GM18517 (cell line): ENCODE measurements around the gene MCRS1.

Experiments
- ATAC-seq: cut with Tn5 transposase; IDR thresholded peaks from one replicate; pipeline ENCODE4 v1.9.1; 2021; ENCODE audit warnings: mild to moderate bottlenecking, moderate library complexity; ENCODE audit not compliant: unreplicated experiment

Gene MCRS1

DNA sequence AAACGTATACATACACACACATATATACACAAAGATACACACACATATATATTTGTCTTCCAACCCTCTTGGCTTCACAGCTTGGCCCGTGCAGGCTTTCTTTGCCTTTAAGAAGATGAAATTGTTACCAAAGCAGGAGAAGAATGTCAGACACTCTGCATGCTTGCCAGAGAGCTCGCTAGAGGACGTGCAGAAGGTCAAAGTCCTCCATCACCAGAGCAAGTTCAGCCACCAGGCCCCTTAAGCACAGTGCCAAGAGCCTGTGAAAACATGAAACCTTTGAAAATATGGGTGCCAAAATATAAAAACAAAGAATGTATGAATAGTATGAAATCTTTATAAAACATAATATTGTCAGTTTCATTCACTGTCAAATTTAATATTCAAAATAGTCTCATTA is 14.9 kb upstream of the MCRS1 start:
- ATAC-seq = no peak

DNA sequence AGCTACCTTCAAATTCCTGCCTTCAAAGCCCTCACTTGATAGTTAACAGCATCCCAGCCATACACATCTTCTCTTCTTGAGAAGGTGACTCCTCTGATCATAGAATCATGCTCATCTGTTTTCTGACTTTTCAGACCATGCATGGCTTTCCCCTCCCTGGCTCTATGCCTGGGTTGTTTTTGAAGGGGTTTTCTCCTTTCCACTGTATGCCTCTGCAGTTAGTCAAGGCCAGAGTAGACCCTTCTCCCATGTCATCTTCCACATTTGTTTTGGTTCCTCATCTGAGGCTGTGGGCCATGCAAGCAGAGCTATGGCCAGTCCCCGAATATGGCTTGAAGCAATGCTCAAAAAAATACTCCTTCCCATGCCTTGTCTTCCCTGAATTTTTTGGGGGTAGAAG is 14.3 kb upstream of the MCRS1 start:
- ATAC-seq = no peak

DNA sequence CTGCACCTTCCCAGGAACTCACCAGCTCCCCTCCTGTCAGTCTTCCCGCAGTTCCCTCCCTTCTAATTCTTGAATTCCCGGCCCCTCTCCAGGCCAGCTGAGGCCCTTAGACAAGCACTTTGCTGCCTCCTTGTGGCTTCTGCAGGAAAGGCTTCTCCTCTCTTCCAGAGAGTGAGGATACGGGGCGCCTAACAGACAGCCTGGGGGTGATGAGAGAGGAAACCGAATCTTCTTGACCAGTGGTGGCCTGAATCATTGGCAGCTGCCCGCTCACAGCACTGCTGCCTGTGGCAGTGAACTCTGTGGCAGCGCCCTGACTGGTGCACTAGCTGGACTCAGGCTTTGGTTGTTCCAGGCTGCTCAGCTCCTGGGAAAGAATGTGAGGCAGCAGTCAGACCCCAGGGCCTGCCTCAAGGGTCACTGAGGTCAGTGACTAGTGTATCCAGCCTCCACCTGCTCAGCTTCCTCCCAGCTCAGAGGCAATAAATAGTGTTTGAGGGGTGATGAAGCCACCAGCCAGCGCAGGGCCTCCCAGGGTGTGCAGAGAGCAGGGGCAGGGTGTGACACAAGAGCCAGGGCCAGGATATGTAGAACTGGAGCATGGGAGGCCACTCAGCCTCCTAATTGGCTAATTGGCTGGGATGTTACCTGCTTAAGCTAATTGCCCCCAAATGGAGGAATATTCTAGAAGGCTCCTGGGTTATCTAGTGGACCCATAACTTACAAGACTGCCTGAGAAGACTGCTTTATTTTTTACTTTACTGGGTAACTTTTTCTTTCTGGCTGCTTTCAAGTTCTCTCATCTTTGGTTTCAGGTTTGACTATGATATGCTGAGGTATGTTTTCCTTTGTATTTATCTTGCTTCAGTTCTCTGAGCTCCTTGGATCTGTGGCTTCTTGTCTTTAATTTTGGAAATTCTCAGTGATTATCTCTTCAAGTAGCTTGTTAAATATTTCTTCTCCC is 12.9 kb upstream of the MCRS1 start:
- ATAC-seq = no peak

DNA sequence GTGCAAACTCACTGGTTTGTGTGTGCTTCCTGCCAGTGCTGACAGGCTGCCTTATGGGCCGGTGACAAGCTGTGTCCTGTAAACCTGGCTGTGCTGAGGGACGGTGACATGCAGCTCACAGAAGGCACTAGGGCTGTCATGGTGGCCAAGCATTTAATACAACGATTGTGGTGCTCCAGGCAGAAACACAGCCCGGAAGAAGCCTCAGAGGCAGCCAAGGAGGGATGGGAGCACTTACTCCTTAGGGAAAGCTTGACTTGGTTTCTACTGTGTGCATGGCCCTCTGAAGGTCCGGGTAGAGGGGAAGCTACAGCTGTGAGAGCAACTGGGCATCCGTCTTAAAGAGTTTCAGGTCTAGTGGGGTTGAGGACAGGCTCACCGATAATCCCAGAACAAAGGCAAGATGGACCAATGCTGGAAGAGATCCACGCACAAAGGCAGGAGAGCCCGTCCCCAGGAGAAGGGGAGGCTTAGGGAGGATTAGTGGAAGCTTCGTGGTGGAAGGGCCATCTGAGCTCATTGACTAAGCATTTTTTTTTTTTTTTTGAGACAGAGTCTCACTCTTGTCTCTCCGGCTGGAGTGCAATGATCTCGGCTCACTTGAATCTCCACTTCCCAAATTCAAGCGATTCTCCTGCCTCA is 10.7 kb upstream of the MCRS1 start:
- no peak for ATAC-seq

DNA sequence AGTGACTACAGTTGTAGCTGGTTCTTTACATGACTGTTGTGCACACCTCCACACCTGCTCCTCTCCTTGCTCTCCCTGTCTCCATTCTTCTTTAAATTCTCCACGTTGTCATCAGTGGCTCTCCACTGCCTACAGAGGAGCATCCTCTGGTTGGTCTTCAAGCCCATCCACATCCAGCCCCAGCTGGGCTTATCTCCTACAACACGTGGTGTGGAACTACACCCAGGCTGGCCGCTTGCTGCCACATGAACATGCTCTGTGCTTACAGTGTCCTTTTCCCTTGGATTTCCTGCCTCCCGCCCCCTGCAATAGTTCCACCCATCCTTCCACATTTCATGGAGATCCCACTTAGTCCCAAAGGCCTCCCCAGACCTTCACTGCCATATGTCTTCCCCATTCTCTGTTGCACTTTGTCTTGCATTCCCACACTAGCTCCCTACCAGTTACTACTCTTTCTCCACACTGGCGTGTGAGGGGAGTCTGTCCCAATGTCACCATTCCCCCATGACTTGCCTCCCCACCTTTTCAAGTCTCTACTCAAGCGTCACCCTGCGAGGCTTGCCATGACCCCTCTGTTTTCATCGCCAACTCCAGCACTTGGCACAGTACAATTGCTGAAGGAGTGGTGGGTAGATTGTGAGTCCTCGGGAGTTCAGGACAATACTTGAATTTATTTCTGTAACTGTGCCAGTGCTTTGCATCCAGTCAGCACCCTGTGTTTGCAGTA is 9.8 kb upstream of the MCRS1 start:
- ATAC-seq = no peak

DNA sequence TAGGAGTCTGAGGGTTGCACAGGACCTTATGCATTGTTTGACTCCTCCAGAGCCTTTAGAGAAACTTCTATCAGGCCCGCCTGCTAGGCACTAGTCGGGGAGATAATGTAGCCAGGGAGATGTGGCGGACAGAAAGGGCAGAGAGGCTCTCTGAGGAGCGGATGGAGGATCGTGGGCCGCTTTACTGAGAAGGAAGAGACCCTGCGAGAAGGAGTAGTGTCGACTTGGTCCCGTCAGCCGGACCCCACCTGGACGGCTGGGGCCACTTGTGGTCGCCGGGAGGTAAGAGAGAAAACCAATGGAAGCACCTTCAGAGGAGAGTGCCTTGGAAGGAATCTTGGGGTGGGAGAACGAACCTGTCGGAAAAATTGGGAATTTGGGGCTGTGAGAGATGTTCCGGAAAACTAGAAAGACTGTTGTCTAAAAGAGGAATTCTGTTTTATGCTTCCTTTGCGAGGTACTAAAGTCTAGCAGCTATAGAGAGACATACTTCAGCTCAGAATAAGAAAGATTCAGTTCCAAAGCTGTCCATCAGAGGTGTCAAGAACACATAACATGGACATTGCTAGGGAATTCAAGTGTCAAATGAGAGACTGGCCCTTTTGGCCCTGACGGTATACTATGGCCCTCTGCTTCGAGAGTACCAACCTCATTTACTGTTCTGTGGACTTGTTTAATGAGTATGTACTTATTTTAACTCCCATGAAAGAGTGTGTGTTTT is 660 bp upstream of the MCRS1 start:
- peak; percentile 20 for ATAC-seq

DNA sequence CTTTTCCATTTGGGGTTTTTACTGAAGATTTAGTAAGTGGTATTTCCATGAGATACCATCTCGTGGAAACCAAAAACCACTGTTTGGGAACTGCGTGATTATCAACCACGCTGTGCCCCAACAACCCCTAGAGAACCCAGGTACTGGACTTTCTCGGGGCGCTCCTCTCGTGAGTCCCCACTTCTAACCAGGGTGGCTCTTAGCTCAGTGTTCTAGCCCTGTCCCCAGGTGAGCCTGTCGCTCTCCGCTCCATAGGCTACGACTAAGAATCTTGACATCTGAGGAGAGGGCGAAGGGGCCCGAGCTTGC is 686 bp downstream of the MCRS1 start:
- ATAC-seq = no peak

DNA sequence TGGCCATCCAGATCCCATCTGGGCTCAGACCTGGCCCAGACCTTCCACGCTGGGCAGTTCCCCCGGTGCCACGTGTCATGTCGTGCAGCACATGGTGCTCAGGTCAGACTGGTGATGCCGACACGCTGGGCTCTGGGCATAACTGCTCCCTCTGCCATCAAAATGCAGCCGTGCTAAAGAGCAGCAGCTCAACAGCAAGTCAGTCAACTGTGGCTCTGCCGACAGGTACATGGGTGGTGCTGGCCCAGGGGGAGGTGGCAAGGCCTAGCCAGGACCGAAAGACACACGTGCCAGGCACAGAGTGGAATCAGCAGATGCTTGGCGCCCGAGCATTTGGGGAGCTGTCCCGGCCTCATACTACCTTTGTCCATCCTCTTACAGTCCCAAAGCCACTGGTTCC is 1.6 kb downstream of the MCRS1 start:
- ATAC-seq = no peak

DNA sequence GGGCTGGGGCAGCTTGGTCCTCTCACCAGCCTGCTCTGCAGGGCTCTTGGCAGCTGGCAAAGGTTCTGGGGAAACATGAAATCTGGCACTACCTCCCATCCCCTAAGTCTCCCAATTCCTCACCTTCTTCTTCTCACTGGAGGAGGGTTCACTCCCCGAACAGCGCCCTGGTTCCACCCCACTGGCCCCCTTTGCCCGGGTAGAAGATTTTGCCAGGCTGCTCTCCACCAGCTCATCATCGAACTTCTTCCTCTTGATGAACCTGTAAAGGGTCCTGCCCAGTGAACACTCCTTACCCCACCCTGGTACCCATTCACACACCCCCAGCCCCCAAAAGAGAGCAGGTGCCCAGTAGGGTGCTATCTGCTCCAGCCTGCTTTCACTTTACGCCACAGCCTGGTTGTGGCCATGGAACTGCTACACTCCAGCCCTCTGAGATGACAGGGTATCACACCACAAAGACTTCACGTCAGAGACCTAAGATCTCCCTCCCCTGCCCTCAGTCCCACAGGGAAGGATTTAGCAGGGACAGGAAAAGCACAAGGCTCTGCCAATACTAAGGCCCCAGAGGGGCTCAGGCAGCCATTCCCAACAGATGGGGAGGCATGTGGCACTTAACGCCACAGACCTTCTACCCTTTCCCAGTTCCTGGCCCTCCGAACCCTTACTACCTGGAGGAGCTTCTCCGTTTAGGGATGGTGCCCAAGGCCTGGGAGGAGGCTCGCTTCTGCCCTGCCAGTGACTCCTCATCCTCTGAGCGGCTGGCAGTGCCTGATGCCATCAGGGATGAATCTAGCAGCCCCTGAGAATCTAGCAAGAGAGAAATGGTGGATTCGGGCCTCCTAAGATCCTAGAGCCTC is 2.3 kb downstream of the MCRS1 start:
- no peak for ATAC-seq

DNA sequence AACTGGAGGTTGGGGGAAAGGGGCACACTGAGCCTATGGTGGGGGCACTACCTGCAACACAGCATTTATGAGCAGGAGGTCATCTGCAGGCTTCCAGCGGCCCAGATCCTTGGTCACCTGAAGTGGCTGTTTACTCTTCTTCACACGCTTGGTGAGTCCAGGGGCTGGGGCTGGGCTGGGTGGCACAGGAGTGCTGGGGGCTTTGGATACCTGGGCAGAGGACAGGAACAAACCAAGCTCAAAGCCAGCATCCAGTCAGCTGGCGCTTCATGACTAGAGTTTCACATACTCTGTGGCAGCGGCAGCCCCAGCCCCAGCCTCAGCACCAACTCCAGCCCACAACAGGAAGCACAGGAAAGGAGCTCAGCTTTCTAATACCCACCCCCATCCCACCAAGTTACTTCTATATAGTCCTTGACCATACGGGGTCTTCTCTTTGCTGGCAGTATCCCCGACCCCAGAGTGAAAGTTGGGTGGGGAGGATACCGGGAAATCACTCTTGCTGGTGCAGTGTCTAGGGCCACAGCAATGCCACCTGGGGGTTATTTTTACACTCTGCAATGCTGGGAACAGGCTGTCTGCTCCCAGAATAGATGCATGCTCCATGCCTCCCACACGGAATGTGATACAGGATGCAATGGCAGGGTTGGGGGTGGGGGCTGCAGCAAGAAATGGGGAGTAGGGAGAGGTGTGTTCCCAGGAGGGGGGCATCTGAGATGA is 3.1 kb downstream of the MCRS1 start:
- no peak for ATAC-seq

DNA sequence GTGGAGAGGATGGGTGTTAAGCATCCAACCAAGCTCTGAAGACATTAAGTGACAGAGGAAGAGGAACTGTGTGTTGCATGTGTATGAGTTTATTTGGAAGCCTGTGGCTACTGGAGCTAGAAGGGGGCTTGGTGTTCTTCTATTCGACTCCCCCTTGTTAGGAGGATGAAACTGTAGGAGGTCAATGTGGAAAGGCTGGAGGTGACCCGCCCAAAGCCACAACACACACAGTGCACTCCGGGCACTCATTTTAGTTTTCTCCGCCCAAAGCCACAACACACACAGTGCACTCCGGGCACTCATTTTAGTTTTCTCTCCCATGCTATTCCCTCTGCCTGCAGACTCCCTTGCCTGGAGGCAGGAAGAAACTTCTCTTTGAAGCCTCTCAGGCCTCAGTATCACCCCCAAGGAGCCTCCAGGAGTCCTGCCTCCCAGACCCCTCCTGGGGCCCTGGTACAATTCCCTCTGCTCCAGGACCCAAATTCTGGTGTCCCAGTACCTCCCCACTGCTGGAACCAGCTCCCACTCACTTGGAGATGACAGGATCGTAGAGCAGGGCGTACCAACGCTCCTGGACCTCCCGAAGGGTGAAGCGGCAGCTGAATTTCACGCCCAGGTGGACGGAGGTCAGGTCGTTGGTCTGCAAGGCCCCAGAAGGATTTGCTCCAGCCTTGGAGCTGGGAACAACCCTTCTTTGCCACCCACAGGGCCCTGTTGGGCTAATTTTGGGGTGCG is 3.8 kb downstream of the MCRS1 start:
- ATAC-seq = no peak

DNA sequence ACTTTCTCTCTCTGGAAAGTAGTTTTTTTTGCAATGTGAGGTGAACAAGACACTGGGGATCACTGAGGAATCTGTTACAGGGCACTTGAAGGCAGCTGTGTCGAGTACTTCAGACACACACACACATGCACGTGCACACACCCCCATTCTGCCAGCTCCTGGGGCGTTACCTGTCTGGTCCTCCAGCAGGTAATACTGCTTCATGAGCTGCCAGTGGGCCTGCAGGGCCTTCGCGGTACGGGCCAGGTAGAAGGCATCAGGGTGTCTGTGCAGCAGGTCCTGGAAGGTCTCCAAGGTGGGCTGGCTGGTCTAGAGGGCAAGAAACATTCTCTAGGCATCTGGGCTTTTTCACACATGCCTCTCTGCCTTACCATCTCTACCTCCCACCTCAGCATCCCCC is 5.1 kb downstream of the MCRS1 start:
- ATAC-seq = no peak

DNA sequence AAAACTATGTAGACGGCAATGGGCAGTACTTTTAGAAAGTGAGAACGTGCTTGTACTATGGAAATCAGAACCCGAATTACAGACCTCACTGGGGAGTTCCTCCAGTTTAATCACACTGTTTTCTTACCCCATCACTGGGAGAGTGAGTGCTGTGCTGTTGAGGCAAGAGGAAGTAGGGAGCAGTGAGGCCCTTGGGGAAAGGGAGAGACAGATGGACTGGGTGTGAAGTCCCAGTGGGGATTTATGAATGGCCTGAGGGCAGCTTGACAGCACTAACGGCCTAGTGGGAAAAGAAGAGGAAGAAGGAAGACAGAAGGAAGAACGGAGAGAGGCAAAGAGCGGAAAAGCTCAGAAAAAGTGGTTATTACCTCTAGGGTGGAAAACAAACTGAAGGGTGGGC is 5.7 kb downstream of the MCRS1 start:
- no peak for ATAC-seq

DNA sequence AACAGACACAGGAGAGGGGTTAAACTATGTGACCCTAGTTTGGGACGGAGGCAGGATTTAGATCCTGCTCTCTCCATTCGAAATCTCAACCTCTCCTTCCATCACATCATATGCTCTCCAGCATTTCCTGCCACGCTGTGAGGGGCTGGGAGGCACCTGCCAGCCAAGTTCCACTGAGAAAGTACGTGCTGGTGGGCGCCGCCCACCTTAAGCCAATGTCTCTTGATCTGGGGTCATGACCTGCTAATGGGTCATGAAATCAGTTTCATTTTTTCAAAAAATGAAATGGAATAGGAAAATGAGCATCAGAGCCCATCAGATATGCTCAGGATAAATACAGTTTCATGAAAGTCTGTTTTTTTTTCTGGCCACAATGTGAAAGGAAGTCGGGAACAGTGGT is 7.2 kb downstream of the MCRS1 start:
- no peak for ATAC-seq

DNA sequence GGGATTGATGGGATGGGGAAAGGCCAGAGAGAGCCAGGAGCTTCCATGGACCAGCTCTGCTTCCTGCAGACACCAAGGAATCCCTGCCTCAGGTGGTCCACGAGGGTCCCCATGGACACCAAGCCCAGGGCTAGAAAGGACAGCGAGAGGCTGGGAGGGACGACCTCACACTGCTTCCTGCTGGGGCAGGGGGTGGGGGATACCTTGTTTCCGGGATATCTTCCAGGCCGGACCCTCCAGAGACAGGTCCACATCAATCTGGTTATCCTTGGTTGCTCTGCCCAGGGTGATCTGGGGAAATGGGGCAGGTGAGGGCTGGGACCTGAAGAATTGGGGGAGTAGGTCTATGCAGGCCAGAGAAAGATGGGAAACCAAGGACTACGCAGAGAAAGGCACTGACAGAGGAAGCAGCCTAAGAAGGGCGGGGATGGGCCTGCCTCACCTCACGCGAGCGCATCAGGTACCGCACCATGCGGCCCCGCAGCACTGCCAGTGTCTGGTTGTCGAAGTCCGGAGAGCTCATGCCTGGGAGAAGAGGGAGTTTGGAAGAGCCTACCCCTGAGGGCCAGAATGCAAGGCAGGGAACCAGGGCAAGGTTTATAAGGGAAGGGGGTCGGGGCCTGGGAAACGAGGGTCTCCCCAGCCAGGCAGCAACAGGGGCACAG is 8.8 kb downstream of the MCRS1 start:
- ATAC-seq = no peak

DNA sequence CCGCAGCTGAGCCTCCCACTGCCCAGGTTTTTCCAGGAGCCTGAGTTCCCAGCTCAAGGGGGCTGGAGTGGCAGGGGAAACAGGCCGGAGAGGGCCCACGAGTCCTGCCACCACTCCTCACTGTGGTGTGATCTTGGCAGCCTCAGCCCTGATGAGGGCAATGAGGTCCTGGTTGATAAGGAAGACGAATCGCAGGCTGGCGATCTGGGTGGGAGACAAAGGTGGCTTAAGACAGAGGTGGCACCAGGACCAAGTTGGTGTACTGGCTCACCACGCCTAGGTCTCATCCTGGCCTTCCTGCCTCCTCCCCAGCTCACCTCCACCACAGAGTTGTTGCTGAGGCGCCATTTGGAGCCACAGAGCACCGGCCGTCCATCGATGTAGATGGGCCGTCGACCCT is 9.4 kb downstream of the MCRS1 start:
- ATAC-seq = no peak

DNA sequence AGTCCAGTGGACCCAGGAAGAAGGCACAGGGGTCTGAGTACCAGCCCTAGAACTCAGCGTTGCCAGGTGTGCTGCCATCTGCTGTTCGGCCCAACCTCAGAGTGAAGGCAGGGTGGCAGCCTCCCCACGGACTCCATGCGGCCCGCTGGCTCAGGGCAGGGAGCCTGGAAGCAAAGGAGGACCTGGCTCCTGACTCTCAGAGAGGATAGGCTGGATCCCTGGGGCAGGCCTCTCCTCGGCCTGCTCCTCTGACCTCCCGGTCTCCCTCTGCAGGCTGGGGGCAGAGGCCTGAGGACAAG is 10.1 kb downstream of the MCRS1 start:
- ATAC-seq = no peak

DNA sequence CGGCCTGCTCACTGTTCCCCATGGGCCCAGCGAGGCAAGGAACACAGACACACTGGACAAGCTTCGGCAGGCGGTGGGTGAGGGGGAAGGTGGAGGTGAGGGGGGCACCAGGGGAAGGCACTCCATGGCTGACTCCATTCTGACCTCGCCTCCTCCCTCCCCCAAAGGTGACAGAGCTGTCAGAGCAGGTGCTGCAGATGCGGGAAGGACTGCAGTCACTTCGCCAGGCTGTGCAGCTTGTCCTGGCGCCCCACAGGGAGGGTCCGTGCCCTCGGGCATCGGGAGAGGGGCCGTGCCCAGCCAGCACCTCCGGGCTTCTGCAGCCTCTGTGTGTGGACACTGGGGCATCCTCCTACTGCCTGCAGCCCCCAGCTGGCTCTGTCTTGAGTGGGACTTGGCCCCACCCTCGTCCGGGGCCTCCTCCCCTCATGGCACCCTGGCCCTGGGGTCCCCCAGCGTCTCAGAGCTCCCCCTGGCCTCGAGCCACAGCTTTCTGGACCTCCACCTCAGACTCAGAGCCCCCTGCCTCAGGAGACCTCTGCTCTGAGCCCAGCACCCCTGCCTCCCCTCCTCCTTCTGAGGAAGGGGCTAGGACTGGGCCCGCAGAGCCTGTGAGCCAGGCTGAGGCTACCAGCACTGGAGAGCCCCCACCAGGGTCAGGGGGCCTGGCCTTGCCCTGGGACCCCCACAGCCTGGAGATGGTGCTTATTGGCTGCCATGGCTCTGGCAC is 10.6 kb downstream of the MCRS1 start:
- no peak for ATAC-seq
